Suprapubic skin (tissue), 3 donors: ENCODE measurements around the gene CLEC12A.

Source experiments
- CTCF ChIP-seq, 2 donors: fragments of 200-600 bp in 1 of 2; fragments of 450-650 bp in 1 of 2; sonication (generic) in 1 of 2; IDR thresholded peaks; one replicate each; pipeline ENCODE4 v1.5.1; 2016 to 2019; ENCODE audit warnings: antibody characterized with exemption in 2 of 2, mild to moderate bottlenecking in 1 of 2, moderate library complexity in 1 of 2
- POLR2AphosphoS5 ChIP-seq, 3 donors: sonication (generic); formaldehyde crosslinking; IDR thresholded peaks; one replicate each; pipeline ENCODE4 v1.6.1; 2017; ENCODE audit warnings: antibody characterized with exemption in 3 of 3

DNA sequence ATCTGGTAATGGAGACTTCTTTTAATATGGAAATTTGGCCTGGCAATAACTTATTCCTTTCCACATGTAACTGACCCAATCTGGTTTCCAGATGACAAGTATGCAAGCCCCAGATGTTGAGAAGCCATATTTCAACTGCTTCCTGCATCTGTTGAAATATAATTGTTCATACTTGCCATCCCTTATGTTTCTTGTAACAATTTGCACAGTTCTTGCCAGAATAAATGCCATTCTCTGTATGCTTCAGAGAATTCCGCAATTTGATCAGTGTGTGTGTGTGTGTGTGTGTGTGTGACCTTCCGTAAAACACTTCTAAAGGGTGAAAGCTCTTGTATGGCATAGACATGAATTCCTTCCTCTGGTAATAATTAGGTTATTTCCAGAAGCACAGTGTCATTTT lies 37.3 kb upstream of the CLEC12A start:
- TF ChIP-seq CTCF (IDR thresholded peaks at IDR 0.05) = no peak
- no peak for TF ChIP-seq POLR2AphosphoS5 (IDR thresholded peaks at IDR 0.05)
